ENCODE data around the gene GABRG3.

GABRG3 gene

DNA sequence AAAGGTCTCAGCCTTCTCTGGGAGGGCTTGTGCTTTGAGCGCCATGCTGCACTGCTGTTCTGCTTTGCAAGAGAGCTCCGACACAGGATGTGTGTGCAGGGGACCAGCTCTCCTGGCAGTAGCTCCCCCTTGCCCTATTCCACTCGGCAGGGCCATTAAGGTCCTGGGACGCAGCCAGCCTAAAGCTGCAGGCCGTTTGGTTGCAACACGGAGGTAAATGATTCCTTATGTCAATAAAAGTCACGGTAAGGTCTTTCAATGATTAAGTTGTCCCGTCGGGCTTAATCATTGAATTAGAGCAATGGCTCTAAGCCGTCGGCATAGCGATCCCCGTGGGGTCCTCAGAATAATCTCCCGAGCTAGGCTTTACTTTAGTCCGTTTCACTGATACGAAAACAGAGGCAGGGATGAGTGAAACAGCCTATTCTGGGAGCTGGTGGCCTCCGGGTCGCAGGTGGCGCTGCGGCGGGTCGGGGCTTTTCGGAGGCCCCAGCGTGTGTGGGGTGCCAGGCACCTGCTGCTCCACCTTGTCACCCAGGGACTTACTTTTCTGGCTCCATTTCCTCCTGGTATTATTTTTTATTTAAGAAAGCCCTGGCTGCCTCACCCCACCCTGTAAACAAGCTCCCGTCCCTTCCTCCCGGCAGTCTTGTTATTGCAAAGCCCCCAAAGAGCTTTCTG is 603.0 kb downstream of the GABRG3 start:
- DNase-seq (ENCODE audit: low read depth in 3 of 3), result no peak

GRCh38 chr15:27574541-27575054 is 603.6 kb downstream of the GABRG3 start:
- no peak for DNase-seq (ENCODE audit: low read depth in 3 of 3)

DNA sequence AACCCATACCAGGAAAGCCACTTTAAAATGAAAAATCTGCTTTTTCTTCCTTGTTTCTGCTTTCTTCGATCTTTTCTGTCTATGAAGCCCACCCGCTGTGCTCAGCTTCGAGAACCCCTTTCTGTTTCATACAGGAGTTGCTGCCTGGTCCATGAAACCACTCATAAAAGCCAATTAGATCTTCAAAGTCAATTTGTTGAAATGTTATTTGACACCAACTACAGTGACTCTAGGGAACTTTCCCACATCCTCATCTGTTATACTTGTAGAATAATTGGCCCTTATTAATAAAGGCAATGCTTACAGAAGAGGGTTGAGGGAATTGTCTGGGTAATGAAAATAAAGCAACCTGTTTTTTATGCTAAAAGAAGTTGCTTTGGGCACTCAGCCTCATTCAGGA is 604.5 kb downstream of the GABRG3 start:
- no peak for DNase-seq (ENCODE audit: low read depth in 3 of 3)

DNA sequence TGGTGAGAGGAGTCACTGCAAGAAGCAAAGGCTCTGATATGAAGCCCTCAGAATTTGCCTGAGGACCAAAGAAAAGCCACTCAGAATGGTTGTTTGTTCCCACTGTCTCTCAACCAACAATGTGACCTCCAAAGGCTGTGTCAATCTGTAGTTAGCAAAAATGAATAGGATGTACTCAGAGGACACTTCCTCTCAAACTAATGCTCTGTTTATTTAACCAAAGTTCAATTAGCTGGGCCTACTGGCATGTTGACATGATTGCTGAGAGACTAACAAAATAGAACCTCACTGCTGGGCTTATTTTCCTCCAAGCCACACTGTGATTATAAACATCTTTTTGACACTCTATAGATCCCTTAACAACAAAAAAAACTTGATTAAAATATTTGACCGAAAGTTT is 605.6 kb downstream of the GABRG3 start:
- DNase-seq (ENCODE audit: low read depth in 3 of 3), result no peak

DNA sequence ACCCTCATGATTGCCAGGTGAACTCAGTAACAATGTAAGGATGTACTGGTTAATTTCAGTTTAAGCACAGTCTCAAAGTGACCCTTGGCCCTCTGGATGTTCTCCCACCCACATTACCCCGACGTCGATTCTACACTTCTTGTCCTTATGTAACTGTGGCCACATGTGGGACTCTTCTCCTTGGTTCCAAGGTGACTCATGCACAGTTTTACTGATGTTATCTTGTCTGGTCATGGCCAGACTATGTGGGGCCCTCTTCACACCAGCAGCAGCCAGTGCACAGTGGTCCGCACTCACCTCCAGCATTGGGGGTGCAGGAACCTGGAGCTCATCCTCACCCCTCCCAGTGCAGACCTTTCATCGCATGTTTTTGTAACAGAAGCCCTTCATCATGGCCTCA is 608.8 kb downstream of the GABRG3 start:
- DNase-seq (ENCODE audit: low read depth in 3 of 3), result no peak

GRCh38 chr15:27582726-27583410 is 611.9 kb downstream of the GABRG3 start:
- DNase-seq (ENCODE audit: low read depth in 3 of 3), result no peak

DNA sequence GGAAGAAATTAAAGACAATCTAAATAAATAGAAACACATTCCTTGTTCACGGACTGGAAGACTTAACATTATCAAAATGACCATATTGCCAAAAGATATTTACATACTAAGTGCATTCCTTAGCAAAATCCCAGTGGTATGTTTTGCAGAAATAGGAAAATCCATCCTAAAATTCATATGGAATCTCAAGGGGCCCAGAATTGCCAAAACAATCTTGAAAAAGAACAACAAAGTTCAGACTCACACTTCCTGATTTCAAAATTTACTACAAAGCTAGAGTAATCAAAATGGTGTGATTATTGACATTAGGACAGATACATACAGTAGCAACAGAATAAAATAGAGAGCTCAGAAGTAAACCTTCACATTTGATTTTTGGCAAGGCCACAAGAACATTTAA is 612.7 kb downstream of the GABRG3 start:
- no peak for DNase-seq (ENCODE audit: low read depth in 3 of 3)

DNA sequence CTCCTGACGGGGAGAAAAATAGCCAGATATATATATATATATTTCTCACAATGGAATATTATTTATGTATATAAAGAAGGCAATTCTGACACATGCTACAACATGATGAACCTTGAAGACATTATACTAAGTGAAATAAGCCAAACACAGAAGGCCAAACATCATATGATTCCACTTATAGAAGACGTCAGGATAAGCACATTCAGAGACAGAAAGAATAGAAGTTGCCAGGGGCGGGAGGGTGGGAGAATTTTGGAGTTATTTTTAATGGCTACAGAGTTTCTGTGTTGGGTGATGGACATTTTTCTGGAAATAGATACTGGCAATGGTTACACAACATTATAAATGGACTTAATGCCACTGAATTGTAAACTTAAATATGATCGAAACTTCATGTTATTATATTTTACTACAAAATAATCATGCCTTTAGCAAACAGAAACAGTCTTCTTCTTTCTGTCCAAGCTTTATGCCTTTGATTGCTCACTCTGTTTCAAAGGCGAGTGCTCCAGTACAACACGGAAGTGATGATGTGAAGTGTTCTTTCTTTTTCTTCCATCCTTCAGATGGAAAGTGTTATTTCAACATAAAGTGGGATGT is 614.2 kb downstream of the GABRG3 start:
- no peak for DNase-seq (ENCODE audit: low read depth in 3 of 3)

DNA sequence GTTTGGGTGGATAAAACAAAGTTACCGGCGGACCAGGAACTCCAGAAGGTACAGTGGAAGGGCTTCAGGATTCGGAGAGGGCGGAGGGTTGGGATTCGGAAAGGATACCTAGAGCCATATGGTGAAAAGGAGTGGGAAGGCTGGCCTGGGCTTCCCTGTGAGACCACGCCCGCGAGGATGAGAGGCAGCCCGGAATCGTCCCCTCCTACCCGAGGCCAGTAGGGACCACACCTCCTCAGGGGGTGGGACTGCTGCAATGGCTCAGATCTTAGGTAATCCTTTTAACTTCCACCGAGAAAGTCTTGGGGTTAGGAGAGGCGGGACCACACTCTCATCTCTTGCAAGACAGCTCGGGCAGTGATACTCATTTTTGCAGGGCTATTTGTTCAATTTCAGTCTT is 616.8 kb downstream of the GABRG3 start:
- no peak for DNase-seq (ENCODE audit: low read depth in 3 of 3)

- DNase-seq (ENCODE audit: low read depth in 3 of 3), result no peak
Measured at GRCh38 chr15:27589260-27589659, 618.3 kb downstream of the GABRG3 start.

DNA sequence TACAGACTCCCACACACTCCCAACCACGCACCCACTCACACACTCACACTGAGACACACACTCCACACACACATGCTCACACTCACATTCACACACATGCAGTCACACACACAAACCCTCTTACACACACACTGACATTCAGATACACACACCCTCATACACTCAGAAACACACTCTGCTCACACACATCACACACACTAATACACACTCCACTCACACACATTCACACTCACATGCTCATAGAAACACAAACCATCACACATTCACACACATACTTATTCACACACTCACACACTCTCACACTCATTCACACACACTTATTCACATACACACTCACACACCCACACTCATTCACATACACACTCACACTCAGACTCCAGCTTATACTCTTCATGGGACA is 618.8 kb downstream of the GABRG3 start:
- DNase-seq (ENCODE audit: low read depth in 3 of 3), result no peak

Measured in stimulated activated CD4-positive, alpha-beta T cell treated with anti-CD3 and anti-CD28 coated beads, TNF-alpha, amount 100 ng/mL, for 4 hours (primary cell).